Mucosa of descending colon (tissue), 3 donors: ENCODE data around the gene LRPAP1. TPM values are rescaled to one million over a fixed set of nuclear protein-coding genes. Genes with fewer than 3 reads are reported as not detected.
A peak's percentile ranks its signal among the peaks of the same experiment; 100 is the strongest.

ENCODE experiments used
- ATAC-seq: fragments of 200-7000 bp; cut with Tn5 transposase; one replicate; pipeline ENCODE4 v1.9.1; 2020; ENCODE audit warnings: mild to moderate bottlenecking, moderate library complexity
- DNase-seq, 3 donors: peaks; one replicate each; pipeline ENCODE4 v3.0.0-alpha.2; 2020
- H3K36me3 ChIP-seq: fragments of 200-600 bp; one replicate; pipeline ENCODE4 v1.8.0; 2021; ENCODE audit warnings: low read depth, mild to moderate bottlenecking
- H3K4me1 ChIP-seq: fragments of 200-600 bp; one replicate; pipeline ENCODE4 v1.8.0; 2021; ENCODE audit warnings: low read depth, mild to moderate bottlenecking
- H3K4me3 ChIP-seq: fragments of 200-600 bp; one replicate; pipeline ENCODE4 v1.8.0; 2021; ENCODE audit warnings: mild to moderate bottlenecking
- H3K9me3 ChIP-seq: fragments of 200-600 bp; one replicate; pipeline ENCODE4 v1.8.0; 2021; ENCODE audit warnings: mild to moderate bottlenecking
- CTCF ChIP-seq: fragments of 200-600 bp; IDR thresholded peaks from one replicate; pipeline ENCODE4 v1.8.0; 2022; ENCODE audit warnings: antibody characterized with exemption, mild to moderate bottlenecking
- intact Hi-C, 2 donors: fragments of 100-400 bp; cut with DNase I in 1 of 2; cut with micrococcal nuclease in 1 of 2; formaldehyde crosslinking; loops; one replicate each; pipeline versions ENCODE4 v1.11.0 to v1.11.1; 2022; cut with DNase I, micrococcal nuclease
- total RNA-seq, 3 donors: library from RNA; stranded (reverse); fragmentation: NEBNext Ultra II Directional in 2 of 3; extraction: Animal tissue kit (Norgen Biotek cat#: 25700) in 2 of 3; gene quantifications; one replicate each; pipeline versions ENCODE4 v1.2.1 to v1.2.4, GENCODE V29; 2021 to 2023
- donor health status: DM: no; HTN: no; CAD: no; lungs with moderate emphysema.
- donor health status: DM: no; HTN: no; CAD: no.
- donor health status: DM: no; HTN: yes; CAD: no.

The LRPAP1 gene
- total RNA-seq, 3 donors from 2014 or later: 109 to 139 (median 137) TPM

GRCh38 chr4:3465698-3466671 lies 66.2 kb downstream of the LRPAP1 start:
- peaks cover 14% of the 10 kb centered on the region for H3K4me1 ChIP-seq
- DNase-seq: peak in 2 of 3 donors; percentile 16 to 49
- ATAC-seq: no peak
- intact Hi-C loops: no loop called here
- no peak overlapping the region for H3K4me3 ChIP-seq
- no peaks in the 10 kb centered on the region for H3K36me3 ChIP-seq
- H3K9me3 ChIP-seq: no peaks in the 10 kb centered on the region
- no peak for TF ChIP-seq CTCF

DNA sequence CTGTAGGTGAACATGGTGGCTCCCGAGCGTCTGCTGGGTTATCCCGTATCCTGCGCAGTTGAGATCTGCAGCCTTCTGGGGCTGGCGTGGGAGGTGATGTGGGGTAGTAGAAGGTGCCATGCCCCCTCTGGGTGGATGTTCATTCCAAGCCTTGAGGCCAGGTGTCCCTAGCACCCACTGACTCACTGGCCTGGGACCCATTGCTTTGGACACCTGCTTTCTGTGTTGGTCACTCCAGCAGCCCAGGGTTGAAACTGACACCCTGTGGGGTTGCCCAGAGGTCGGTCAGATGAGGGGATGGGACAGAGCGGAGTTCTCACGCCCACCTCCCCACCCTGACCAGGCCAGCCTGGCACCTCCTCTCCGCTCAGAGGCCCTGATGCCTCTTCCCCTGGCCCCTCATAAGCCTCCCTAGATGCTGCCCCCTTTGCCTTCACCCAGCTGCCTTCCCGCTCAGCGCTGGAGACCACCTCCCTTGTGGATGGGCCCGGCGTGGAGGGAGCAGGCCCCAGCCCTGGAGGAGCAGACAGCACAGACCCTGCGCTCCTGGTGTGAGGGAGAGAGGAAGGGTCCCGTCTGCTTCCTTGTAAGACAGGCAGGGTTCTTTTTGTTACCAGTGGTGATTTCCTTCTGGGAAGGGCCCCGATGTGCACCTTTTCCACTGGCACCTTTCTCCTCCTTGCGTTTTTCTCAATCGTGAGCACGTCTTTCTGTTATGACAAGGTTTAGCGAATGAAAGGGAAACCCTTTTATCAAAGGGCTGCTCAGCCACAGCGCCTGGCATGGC lies 67.1 kb downstream of the LRPAP1 start:
- H3K36me3 ChIP-seq: no peaks in the 10 kb centered on the region
- TF ChIP-seq CTCF: no peak
- DNase-seq: peak in 2 of 3 donors; percentile 21 to 36
- no peak for ATAC-seq
- peaks cover 7% of the 10 kb centered on the region for H3K4me1 ChIP-seq
- intact Hi-C loops: no loop called here
- no peak overlapping the region for H3K4me3 ChIP-seq
- no peaks in the 10 kb centered on the region for H3K9me3 ChIP-seq

DNA sequence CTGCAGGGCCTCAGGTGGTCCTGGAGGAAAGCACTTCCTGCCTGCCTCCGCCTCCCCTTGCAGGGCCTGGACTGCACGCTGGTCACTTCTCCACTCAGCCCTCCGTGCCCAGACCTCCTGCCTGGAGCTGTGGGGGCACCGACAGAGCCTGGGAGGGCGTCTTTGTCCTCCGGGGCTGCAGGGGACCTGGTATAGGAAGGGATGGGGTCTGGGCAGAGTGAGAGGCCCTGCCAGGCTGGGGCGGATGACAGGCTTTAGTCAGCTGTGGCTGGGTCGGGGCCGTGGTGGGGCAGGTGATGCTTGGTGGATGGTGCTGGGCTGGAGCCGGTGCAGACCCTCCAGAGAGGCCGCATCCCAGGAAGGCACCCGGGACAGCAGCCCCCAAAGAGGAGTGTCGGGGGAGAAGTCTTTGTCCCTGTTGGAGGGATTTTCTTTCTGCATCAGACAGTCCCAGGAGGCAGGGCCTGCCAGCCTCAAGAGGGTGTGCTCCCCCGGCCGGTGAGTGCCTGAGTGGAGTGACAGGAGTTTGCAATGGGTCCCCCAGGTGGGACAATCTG lies 67.8 kb downstream of the LRPAP1 start:
- H3K4me3 ChIP-seq: no peak overlapping the region
- no peak for ATAC-seq

GRCh38 chr4:3463556-3464348 lies 68.5 kb downstream of the LRPAP1 start:
- Histone ChIP-seq H3K36me3 (no peaks in the 10 kb centered on the region), H3K4me1 (peaks cover 7% of the 10 kb centered on the region), H3K4me3 (no peak overlapping the region), H3K9me3 (no peaks in the 10 kb centered on the region)
- TF ChIP-seq CTCF: no peak
- DNase-seq (peak in 1 of 3 donors; percentile 21), ATAC-seq (no peak)
- intact Hi-C loops: no loop called here

More for the DNA sequence above, 67.8 kb downstream of the LRPAP1 start:
- intact Hi-C loops: no loop called here
- H3K36me3 ChIP-seq: no peaks in the 10 kb centered on the region
- no peak for TF ChIP-seq CTCF
- H3K4me1 ChIP-seq: peaks cover 7% of the 10 kb centered on the region
- H3K9me3 ChIP-seq: no peaks in the 10 kb centered on the region
- DNase-seq: peak in 2 of 3 donors; percentile 20 to 41
